ENCODE results near the gene PRKCG.
"Not testable (repeated sequence)": the region's sequence is repeated elsewhere in the genome, so short reads cannot be mapped to it uniquely, and the experiment has no call there.

Gene PRKCG

GRCh38 chr19:53881482-53882390, at the start of gene PRKCG:
Gene PRKCG, plus strand, starts transcription at chr19:53882197. Its CDS starts 298 bp downstream, at chr19:53882495.
- H3K4me3 ChIP-seq (ENCODE audit: low read depth, low read length): no peak within 1 kb of the TSS
- no peak for TF ChIP-seq CTCF (IDR thresholded peaks at IDR 0.05; ENCODE audit: insufficient read depth, low read depth, low read length, missing control alignments)
- DNase-seq (ENCODE audit: low read depth): no peak

GRCh38 chr19:53832861-53833260, 49.1 kb upstream of the PRKCG start:
- H3K4me3 ChIP-seq (ENCODE audit: low read depth, low read length); DNase-seq (ENCODE audit: low read depth): not testable (repeated sequence)

- not testable (repeated sequence) for H3K4me3 ChIP-seq (ENCODE audit: low read depth, low read length); DNase-seq (ENCODE audit: low read depth)
These were observed 43.6 kb upstream of the PRKCG start for GRCh38 chr19:53838446-53838845.

- DNase-seq (ENCODE audit: low read depth); H3K4me3 ChIP-seq (ENCODE audit: low read depth, low read length): not testable (repeated sequence)
These were observed 41.8 kb upstream of the PRKCG start for GRCh38 chr19:53840241-53840640.

GRCh38 chr19:53840914-53841313, 41.1 kb upstream of the PRKCG start:
- not testable (repeated sequence) for H3K4me3 ChIP-seq (ENCODE audit: low read depth, low read length); DNase-seq (ENCODE audit: low read depth)

- H3K4me3 ChIP-seq (ENCODE audit: low read depth, low read length): no peak overlapping the region
- TF ChIP-seq CTCF (IDR thresholded peaks at IDR 0.05; ENCODE audit: insufficient read depth, low read depth, low read length, missing control alignments): no peak
- no peak for DNase-seq (ENCODE audit: low read depth)
These were observed 37.1 kb upstream of the PRKCG start for GRCh38 chr19:53844849-53845246.

GRCh38 chr19:53847555-53847954, 34.4 kb upstream of the PRKCG start:
- TF ChIP-seq CTCF (IDR thresholded peaks at IDR 0.05; ENCODE audit: insufficient read depth, low read depth, low read length, missing control alignments): no peak
- H3K4me3 ChIP-seq (ENCODE audit: low read depth, low read length): no peak overlapping the region
- DNase-seq (ENCODE audit: low read depth): no peak

- no peak for DNase-seq (ENCODE audit: low read depth)
- H3K4me3 ChIP-seq (ENCODE audit: low read depth, low read length): no peak overlapping the region
- TF ChIP-seq CTCF (IDR thresholded peaks at IDR 0.05; ENCODE audit: insufficient read depth, low read depth, low read length, missing control alignments): no peak
These were observed 32.7 kb upstream of the PRKCG start for GRCh38 chr19:53849237-53849676.

GRCh38 chr19:53853707-53854106, 28.3 kb upstream of the PRKCG start:
- H3K4me3 ChIP-seq (ENCODE audit: low read depth, low read length): no peak overlapping the region
- no peak for TF ChIP-seq CTCF (IDR thresholded peaks at IDR 0.05; ENCODE audit: insufficient read depth, low read depth, low read length, missing control alignments)
- DNase-seq (ENCODE audit: low read depth): no peak
